ENCODE measurements around the gene PAK5.

- no peak for TF ChIP-seq CTCF (IDR thresholded peaks at IDR 0.05)
- no peak for TF ChIP-seq POLR2AphosphoS5 (IDR thresholded peaks at IDR 0.05)
Measured at GRCh38 chr20:9635750-9636149, 203.1 kb downstream of the PAK5 start.
